NCI-H2227 (cell line): Measurements from ENCODE around the gene EDEM1.
"Not testable (repeated sequence)": the region's sequence is repeated elsewhere in the genome, so short reads cannot be mapped to it uniquely, and the experiment has no call there.

ENCODE experiments used
- DNase-seq: peaks from one replicate; lab custom pipeline; 2025; ENCODE audit not compliant: unreplicated experiment; lab: John Stamatoyannopoulos, UW

The EDEM1 gene

GRCh38 chr3:5231074-5231473 is 43.6 kb downstream of the EDEM1 start:
- DNase-seq, result peak; percentile 6

- no peak for DNase-seq
Observed at GRCh38 chr3:5231487-5231886, 44.0 kb downstream of the EDEM1 start.

- DNase-seq, result no peak
Observed at GRCh38 chr3:5232570-5232969, 45.1 kb downstream of the EDEM1 start.

- DNase-seq, result no peak
Observed at GRCh38 chr3:5233026-5233425, 45.5 kb downstream of the EDEM1 start.

- DNase-seq, result no peak
Observed at GRCh38 chr3:5235655-5236054, 48.1 kb downstream of the EDEM1 start.

- no peak for DNase-seq
Observed at GRCh38 chr3:5238545-5238944, 51.0 kb downstream of the EDEM1 start.

- DNase-seq, result no peak
Observed at GRCh38 chr3:5239602-5240001, 52.1 kb downstream of the EDEM1 start.

GRCh38 chr3:5240740-5241139 is 53.2 kb downstream of the EDEM1 start:
- no peak for DNase-seq

GRCh38 chr3:5242785-5243184 is 55.3 kb downstream of the EDEM1 start:
- DNase-seq, result not testable (repeated sequence)

GRCh38 chr3:5245927-5246326 is 58.4 kb downstream of the EDEM1 start:
- no peak for DNase-seq

GRCh38 chr3:5248822-5249221 is 61.3 kb downstream of the EDEM1 start:
- DNase-seq, result no peak

- no peak for DNase-seq
Observed at GRCh38 chr3:5250467-5251195, 63.1 kb downstream of the EDEM1 start.

- no peak for DNase-seq
Observed at GRCh38 chr3:5251196-5251583, 63.7 kb downstream of the EDEM1 start.

GRCh38 chr3:5252131-5252530 is 64.6 kb downstream of the EDEM1 start:
- no peak for DNase-seq

- DNase-seq, result no peak
Observed at GRCh38 chr3:5254281-5255048, 67.0 kb downstream of the EDEM1 start.

GRCh38 chr3:5255404-5256344 is 68.2 kb downstream of the EDEM1 start:
- DNase-seq, result no peak

GRCh38 chr3:5258526-5258925 is 71.0 kb downstream of the EDEM1 start:
- DNase-seq, result no peak

- DNase-seq, result no peak
Observed at GRCh38 chr3:5260992-5261501, 73.5 kb downstream of the EDEM1 start.

GRCh38 chr3:5262507-5262906 is 75.0 kb downstream of the EDEM1 start:
- no peak for DNase-seq

GRCh38 chr3:5264093-5264600 is 76.6 kb downstream of the EDEM1 start:
- no peak for DNase-seq
